Breast epithelium (tissue), 4 donors: ENCODE measurements around the gene CTXND1. TPM values are rescaled to one million over a fixed set of nuclear protein-coding genes. Genes with fewer than 3 reads are reported as not detected.
A peak's percentile ranks its signal among the peaks of the same experiment; 100 is the strongest.

Experiments
- DNase-seq, 2 donors: peaks; one replicate each; pipeline ENCODE4 v3.0.0-alpha.2; 2019; ENCODE audit warnings: low spot score in 2 of 2
- H3K27ac ChIP-seq, 2 donors: fragments of 200-600 bp; sonication (generic) in 1 of 2; one replicate each; pipeline ENCODE4 v1.5.1; 2016 to 2019; ENCODE audit warnings: mild to moderate bottlenecking in 1 of 2
- H3K27me3 ChIP-seq, 2 donors: fragments of 200-600 bp; sonication (generic) in 1 of 2; one replicate each; pipeline versions ENCODE4 v1.5.1 to v1.6.0; 2017 to 2019; ENCODE audit warnings: control low read depth in 1 of 2, mild to moderate bottlenecking in 1 of 2
- H3K36me3 ChIP-seq: fragments of 200-600 bp; one replicate; pipeline ENCODE4 v1.5.1; 2019
- H3K4me1 ChIP-seq, 2 donors: fragments of 200-600 bp; sonication (generic); one replicate each; pipeline ENCODE4 v1.5.1; 2016 to 2019; ENCODE audit warnings: control low read depth in 1 of 2
- H3K4me3 ChIP-seq, 3 donors: fragments of 200-600 bp; sonication (generic); 1 replicate in 2 of 3; 2 replicates in 1 of 3; pipeline ENCODE4 v1.5.1; 2016 to 2019; ENCODE audit warnings: mild to moderate bottlenecking in 3 of 3, moderate library complexity in 2 of 3
- H3K9me3 ChIP-seq, 2 donors: fragments of 200-600 bp; sonication (generic) in 1 of 2; one replicate each; pipeline ENCODE4 v1.5.1; 2016 to 2019; ENCODE audit warnings: control low read depth in 1 of 2
- POLR2A ChIP-seq: fragments of 450-650 bp; IDR thresholded peaks from one replicate; pipeline ENCODE4 v1.6.1; 2016; ENCODE audit warnings: antibody characterized with exemption, mild to moderate bottlenecking, moderate library complexity
- POLR2AphosphoS5 ChIP-seq, 3 donors: sonication (generic); formaldehyde crosslinking; IDR thresholded peaks; one replicate each; pipeline ENCODE4 v1.6.1; 2017; ENCODE audit warnings: antibody characterized with exemption in 3 of 3
- intact Hi-C: fragments of 100-400 bp; cut with DNase I; formaldehyde crosslinking; loops from one replicate; pipeline ENCODE4 v1.15.1; 2023; ENCODE audit warnings: low total_unique reads
- total RNA-seq, 3 donors: library from RNA; depleted of rRNA; stranded (reverse); fragments of >200 nt; gene quantifications; one replicate each; pipeline ENCODE4 v1.1.0, GENCODE V29; 2016
- TF ChIP-seq, protein P1 (sequence below), 3 donors: fragments of 450-650 bp; IDR thresholded peaks; one replicate each; pipeline ENCODE4 v1.5.1; 2016 to 2017; ENCODE audit warnings: antibody characterized with exemption in 3 of 3, mild to moderate bottlenecking in 3 of 3, moderate library complexity in 3 of 3

The CTXND1 gene
- total RNA-seq, 3 donors from 2014 or later, result not detected

DNA sequence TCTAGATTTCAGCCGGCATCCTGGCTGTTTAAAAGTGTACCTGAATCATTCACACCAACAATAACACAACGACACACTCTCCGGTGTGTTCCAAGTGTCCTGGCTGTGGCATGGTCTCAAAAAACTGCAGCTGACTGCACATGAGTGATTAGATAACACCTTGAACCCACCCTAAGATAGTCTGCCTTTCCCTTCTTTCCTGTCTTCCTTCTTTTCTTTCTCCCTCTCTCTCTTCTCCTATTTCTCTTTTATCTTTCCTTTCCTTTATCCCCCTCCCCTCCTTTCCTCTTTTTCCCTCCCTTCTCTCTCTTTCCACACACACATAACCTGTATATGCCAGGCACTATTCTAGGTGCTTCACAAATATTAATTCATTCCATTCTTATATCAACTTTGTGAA, 100.4 kb downstream of the CTXND1 start:
- H3K4me3 ChIP-seq, result peak overlapping the region in 2 of 3 donors; percentile 60 to 90
- no peak for DNase-seq
- H3K27me3 ChIP-seq, result no peaks in the 10 kb centered on the region
- no peaks in the 10 kb centered on the region for H3K9me3 ChIP-seq
- H3K36me3 ChIP-seq, result no peaks in the 10 kb centered on the region
- peaks cover 0 to 9% of the 10 kb centered on the region in 2 donors for H3K4me1 ChIP-seq
- intact Hi-C loops, result no loop called here
- TF ChIP-seq POLR2AphosphoS5 (IDR thresholded peaks at IDR 0.05) (no peak), POLR2A (no peak)
- TF ChIP-seq, protein P1, sequence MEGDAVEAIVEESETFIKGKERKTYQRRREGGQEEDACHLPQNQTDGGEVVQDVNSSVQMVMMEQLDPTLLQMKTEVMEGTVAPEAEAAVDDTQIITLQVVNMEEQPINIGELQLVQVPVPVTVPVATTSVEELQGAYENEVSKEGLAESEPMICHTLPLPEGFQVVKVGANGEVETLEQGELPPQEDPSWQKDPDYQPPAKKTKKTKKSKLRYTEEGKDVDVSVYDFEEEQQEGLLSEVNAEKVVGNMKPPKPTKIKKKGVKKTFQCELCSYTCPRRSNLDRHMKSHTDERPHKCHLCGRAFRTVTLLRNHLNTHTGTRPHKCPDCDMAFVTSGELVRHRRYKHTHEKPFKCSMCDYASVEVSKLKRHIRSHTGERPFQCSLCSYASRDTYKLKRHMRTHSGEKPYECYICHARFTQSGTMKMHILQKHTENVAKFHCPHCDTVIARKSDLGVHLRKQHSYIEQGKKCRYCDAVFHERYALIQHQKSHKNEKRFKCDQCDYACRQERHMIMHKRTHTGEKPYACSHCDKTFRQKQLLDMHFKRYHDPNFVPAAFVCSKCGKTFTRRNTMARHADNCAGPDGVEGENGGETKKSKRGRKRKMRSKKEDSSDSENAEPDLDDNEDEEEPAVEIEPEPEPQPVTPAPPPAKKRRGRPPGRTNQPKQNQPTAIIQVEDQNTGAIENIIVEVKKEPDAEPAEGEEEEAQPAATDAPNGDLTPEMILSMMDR (IDR thresholded peaks at IDR 0.05), result no peak
- H3K27ac ChIP-seq, result peak overlapping the region in 1 of 2 donors; percentile 71

DNA sequence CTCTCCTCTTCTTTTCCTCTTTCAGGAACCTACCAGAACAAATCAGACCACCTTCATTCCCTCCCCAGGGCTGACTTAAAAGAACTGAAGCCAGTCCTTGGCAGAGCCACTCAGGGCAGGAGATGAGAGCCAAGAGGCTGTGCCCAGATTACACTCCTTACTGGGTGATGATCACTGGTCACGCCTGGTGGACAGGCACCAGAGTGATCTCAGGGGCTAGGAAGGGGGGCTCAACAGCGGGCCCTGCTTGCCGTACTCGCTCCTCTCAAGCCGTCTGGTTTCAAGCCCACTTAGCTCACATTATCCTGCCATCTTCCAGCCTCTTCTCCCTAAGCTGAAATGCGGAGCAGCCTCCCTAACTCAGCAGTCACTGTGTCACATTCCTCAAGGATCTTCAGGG, 100.9 kb downstream of the CTXND1 start:
- H3K9me3 ChIP-seq, result no peaks in the 10 kb centered on the region
- intact Hi-C loops, result no loop called here
- DNase-seq, result no peak
- no peak overlapping the region for H3K4me3 ChIP-seq
- no peak for TF ChIP-seq POLR2AphosphoS5 (IDR thresholded peaks at IDR 0.05)
- TF ChIP-seq POLR2A, result no peak
- TF ChIP-seq, protein P1 (IDR thresholded peaks at IDR 0.05), result no peak
- H3K4me1 ChIP-seq, result peaks cover 0 to 9% of the 10 kb centered on the region in 2 donors
- no peaks in the 10 kb centered on the region for H3K27me3 ChIP-seq
- H3K36me3 ChIP-seq, result no peaks in the 10 kb centered on the region
- H3K27ac ChIP-seq, result no peak overlapping the region

Other genes with a start within 250 kb of the CTXND1 start
- gene ZFAND6, start 192.5 kb downstream of the CTXND1 start, total RNA-seq, result 100 to 1,000 TPM; 141 to 193 (median 159) TPM
- 100 to 1,000 TPM in 1 of 3 donors, 10 to 100 TPM in 2; 48.8 to 164 (median 50.9) TPM for gene FAH, start 99.2 kb downstream of the CTXND1 start, total RNA-seq
- 1 to 10 TPM; 5.9 to 8.5 (median 7.0) TPM for gene ARNT2, start 152.2 kb upstream of the CTXND1 start, total RNA-seq